Skeletal muscle tissue (tissue), 4 donors: Measurements from ENCODE around the gene BMPR1B. TPM values are rescaled to one million over a fixed set of nuclear protein-coding genes. Genes with fewer than 3 reads are reported as not detected.
A peak's percentile ranks its signal among the peaks of the same experiment; 100 is the strongest.

Experiments
- H3K27ac ChIP-seq: one replicate; pipeline ENCODE4 v1.7.0; 2013; ENCODE audit warnings: mild to moderate bottlenecking, low read depth, low read length, inconsistent platforms
- H3K27me3 ChIP-seq, 3 donors: one replicate each; pipeline ENCODE4 v1.7.0; 2013; ENCODE audit warnings: low read length in 3 of 3; ENCODE audit not compliant: control insufficient read depth in 3 of 3, insufficient read depth in 3 of 3
- H3K36me3 ChIP-seq, 3 donors: one replicate each; pipeline ENCODE4 v1.7.0; 2013; ENCODE audit warnings: low read length in 3 of 3; ENCODE audit not compliant: control insufficient read depth in 3 of 3, insufficient read depth in 3 of 3
- H3K4me1 ChIP-seq, 3 donors: one replicate each; pipeline ENCODE4 v1.7.0; 2013; ENCODE audit warnings: low read length in 3 of 3, mild to moderate bottlenecking in 3 of 3; ENCODE audit not compliant: control insufficient read depth in 3 of 3, insufficient read depth in 3 of 3
- H3K4me3 ChIP-seq, 3 donors: one replicate each; pipeline ENCODE4 v1.7.0; 2013; ENCODE audit warnings: low read length in 3 of 3
- H3K9ac ChIP-seq, 3 donors: one replicate each; pipeline ENCODE4 v1.7.0; 2013; ENCODE audit warnings: low read length in 3 of 3, mild to moderate bottlenecking in 3 of 3, moderate library complexity in 2 of 3, low read depth in 1 of 3
- H3K9me3 ChIP-seq, 3 donors: one replicate each; pipeline ENCODE4 v1.7.0; 2013; ENCODE audit warnings: low read length in 3 of 3; ENCODE audit not compliant: control insufficient read depth in 3 of 3
- total RNA-seq: library from RNA; depleted of rRNA; stranded (reverse); fragments of >200 nt; gene quantifications from one replicate; pipeline ENCODE4 v1.2.3, GENCODE V29; 2014
- donor health status: Osteomylitis.

The BMPR1B gene
- total RNA-seq, 1 donor from 2014 or later: 22.4 TPM

DNA sequence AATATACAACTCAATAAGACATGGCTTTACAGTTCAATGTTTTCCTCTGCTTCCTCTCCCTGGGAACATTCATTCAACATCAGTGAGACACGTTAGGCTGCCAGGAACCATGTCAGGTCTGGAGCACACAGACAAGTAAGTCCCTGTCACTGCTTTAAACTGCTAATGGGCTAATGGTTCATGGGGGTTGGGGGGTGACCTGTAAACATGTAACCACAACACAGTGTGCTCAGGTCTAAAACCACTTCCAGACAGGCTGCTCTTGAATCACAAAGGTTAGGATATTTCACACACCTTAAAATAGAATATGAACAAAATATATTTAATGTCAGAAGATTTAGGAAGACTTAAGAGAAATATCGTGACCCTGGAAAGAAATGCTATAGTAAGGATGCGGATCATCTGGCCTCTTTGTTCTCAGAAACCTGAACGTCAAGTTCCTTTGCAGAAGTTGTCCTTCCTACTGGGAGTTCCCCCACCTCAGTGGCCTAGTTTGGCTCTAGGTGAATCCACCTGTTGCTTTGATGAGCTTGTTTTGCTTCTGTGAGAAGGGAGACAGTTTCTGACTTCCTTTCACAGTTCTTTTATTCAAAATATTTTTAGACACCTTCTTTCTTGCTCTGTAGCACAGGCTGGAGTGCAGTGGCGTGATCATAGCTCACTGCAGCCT, 431.1 kb downstream of the BMPR1B start:
- H3K9me3 ChIP-seq: no peaks in the 10 kb centered on the region
- H3K27ac ChIP-seq: no peak overlapping the region
- no peak overlapping the region for H3K9ac ChIP-seq
- peaks cover 0 to 3% (median 0%) of the 10 kb centered on the region in 3 donors for H3K4me1 ChIP-seq
- H3K27me3 ChIP-seq: peaks cover 5 to 6% (median 6%) of the 10 kb centered on the region in 3 donors
- H3K36me3 ChIP-seq: no peaks in the 10 kb centered on the region
- no peak overlapping the region for H3K4me3 ChIP-seq

DNA sequence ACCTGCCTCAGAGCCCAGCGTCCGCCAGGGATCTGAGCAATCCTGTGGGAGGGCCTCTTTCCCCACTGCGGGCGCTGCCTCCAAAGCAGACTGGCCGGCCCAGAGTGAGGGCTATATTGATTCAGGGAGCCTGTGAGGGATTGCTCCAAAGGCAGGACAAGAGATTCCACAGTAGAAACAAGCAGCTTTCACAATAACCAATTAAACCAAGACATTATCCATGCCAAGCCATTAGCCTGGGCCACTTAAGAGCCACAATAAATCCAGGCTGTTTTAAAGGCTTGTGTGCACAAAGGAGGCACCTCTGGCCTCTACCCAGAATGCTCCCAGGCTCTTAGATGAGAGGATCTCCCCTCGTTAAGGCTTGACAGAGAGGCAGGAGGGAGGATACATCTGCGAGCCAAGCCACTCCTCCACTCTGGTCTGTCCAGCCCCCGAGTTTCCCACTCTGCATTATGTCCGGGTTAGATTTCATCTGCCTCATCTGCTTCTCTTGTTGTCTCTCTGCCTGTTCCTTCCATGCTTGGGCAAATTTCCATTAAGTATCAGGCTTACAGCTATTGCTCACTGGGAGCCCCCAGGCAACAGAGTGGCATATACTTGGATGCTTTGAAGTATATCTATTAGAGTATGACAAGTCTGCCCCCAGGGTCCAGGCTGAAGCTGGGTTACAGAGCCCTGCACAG, 433.1 kb downstream of the BMPR1B start:
- Histone ChIP-seq H3K4me3 (no peak overlapping the region), H3K36me3 (no peaks in the 10 kb centered on the region), H3K27ac (no peak overlapping the region), H3K4me1 (peaks cover 0 to 4% (median 0%) of the 10 kb centered on the region in 3 donors), H3K27me3 (peaks cover 5 to 6% (median 6%) of the 10 kb centered on the region in 3 donors), H3K9me3 (no peaks in the 10 kb centered on the region), H3K9ac (no peak overlapping the region)

DNA sequence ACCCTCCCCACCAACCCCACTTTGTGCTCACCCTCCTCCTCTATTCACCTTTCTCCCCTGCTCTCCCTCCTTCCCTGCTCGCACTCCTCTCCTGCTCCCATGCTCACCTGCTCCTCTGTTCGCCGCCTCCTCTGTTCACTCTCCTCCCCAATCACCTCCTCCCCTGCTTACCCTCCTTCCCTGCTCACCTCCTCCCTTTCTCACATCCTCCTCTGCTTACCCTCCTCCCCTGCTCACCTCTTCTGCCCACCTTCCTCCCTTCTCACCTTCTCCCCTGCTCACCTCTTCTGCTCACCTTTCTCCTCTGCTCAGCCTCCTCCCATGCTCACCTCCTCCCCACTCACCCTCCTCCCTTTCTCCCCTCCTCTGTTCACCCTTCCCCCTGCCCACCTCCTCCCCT, 433.8 kb downstream of the BMPR1B start:
- no peak overlapping the region for H3K27ac ChIP-seq
- no peaks in the 10 kb centered on the region for H3K36me3 ChIP-seq
- H3K9me3 ChIP-seq: no peaks in the 10 kb centered on the region
- H3K27me3 ChIP-seq: peaks cover 5 to 6% (median 6%) of the 10 kb centered on the region in 3 donors
- H3K9ac ChIP-seq: no peak overlapping the region
- peaks cover 0 to 4% (median 0%) of the 10 kb centered on the region in 3 donors for H3K4me1 ChIP-seq
- no peak overlapping the region for H3K4me3 ChIP-seq

DNA sequence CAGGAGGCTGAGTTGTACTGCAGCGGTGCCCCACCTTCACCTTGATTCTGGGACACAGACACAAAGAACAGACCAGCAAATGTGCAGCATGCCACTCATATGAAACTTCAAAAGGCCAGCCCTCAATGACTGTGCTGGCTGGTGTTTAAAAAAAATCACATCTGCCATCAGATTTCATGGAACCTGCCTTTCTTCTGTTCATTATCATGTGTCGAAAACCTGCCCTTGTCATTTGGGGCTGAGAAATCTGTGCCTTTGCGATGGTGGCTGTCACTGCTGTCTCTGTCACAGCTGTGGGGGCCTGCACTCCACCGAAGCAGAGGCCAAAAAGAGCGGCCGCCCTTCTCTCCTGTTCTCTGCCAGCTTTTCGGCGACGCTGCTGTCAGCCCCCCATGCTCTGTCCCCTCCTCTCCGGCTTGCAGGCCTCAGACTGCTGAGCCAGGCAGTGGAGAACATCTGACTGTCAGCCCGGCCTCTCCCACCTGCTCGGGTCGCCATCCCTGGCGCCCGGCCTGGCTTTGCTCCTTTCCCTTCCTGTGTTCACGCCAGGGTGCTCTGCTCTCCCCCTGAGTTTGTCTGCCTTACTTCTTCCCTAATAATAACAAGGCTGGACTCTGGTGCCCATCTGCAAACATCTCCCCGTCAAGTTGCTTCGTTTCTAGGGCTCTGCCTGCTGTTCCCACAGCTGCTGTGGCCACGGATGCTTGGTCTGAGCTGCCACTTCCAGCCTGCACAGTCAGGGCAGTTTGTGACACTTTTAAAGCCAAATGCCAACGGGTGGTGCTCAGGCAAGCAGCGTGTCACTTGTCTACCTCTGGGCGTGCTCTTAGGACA, 435.9 kb downstream of the BMPR1B start:
- H3K36me3 ChIP-seq: no peaks in the 10 kb centered on the region
- peak overlapping the region in 1 of 3 donors; percentile 10 for H3K9ac ChIP-seq
- no peak overlapping the region for H3K4me3 ChIP-seq
- H3K27me3 ChIP-seq: peaks cover 5 to 6% (median 6%) of the 10 kb centered on the region in 3 donors
- H3K27ac ChIP-seq: no peak overlapping the region
- H3K9me3 ChIP-seq: no peaks in the 10 kb centered on the region
- peaks cover 0 to 4% (median 0%) of the 10 kb centered on the region in 3 donors for H3K4me1 ChIP-seq

DNA sequence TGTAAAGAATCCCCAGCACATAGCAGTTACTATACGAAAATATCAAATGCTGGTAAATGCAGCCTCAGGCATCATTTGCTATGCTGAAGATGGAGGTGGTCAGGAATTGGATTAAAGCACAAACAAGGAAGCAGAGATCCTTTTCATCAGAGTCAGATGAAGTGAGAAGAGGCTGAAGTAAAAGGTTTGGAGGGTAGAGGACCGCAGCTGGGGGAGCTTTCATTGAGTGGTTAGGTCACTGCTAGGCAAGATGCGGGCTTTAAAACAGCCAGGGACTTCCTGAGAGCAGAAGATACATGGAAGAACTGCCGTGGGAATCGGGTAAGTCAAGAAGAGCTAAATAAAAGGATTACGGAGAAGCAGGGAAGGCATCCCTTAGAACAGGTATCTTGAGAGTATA, 439.6 kb downstream of the BMPR1B start:
- Histone ChIP-seq H3K4me3 (no peak overlapping the region), H3K9ac (no peak overlapping the region), H3K36me3 (no peaks in the 10 kb centered on the region), H3K9me3 (no peaks in the 10 kb centered on the region), H3K27me3 (peaks cover 0 to 6% (median 4%) of the 10 kb centered on the region in 3 donors), H3K27ac (no peak overlapping the region), H3K4me1 (peaks cover 0 to 4% (median 0%) of the 10 kb centered on the region in 3 donors)

DNA sequence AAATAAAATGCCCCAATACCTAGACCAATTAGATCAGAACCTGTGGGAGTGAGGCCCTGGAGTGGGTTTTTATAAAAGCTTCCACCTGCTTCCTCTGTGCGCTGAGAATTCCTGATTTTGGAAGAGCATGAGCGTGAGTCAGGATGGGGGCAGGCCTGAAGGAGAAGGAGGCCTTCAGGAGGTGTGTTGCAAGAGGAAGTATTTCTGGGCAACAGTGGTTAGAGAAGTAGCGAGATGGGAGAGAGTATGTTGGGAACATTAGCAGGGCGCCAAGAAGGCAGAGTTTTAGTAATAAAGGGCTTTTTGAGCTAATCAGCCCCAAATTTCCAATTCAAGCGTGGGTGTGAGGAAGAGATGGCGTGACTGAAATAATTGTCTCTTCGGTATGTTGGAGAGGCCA, 441.2 kb downstream of the BMPR1B start:
- Histone ChIP-seq H3K36me3 (no peaks in the 10 kb centered on the region), H3K9me3 (no peaks in the 10 kb centered on the region), H3K4me3 (no peak overlapping the region), H3K9ac (no peak overlapping the region), H3K4me1 (no peaks in the 10 kb centered on the region), H3K27me3 (no peaks in the 10 kb centered on the region), H3K27ac (no peak overlapping the region)

DNA sequence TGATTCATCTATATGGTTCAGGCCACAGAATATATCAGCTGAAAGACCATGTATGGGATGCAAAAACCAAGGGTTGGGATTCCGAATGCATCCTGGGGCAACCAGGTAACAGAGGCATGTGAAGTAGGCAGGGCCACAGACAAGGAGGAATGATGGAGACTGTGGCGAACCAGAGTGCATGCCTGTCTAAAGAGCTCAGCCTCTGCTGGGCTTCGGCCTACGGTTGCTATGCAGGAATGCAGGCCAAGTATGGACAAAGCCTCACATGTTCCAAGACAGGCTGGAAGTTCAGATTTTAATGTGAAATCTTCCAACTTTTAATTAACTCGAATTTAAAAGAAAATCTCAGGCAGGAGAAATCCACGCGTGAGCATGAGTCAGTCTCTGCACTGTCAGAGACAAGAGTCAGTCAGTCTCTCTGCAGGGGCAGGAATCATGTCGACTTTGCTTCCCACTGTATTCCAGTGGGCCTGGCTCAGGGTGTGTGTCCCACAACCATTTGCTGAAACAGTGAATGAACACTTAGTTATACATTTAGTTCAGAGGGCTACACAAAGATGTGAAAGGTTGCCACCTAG, 446.6 kb downstream of the BMPR1B start:
- no peak overlapping the region for H3K27ac ChIP-seq
- no peak overlapping the region for H3K4me3 ChIP-seq
- H3K9me3 ChIP-seq: no peaks in the 10 kb centered on the region
- no peak overlapping the region for H3K9ac ChIP-seq
- H3K36me3 ChIP-seq: no peaks in the 10 kb centered on the region
- H3K4me1 ChIP-seq: no peaks in the 10 kb centered on the region
- H3K27me3 ChIP-seq: no peaks in the 10 kb centered on the region

DNA sequence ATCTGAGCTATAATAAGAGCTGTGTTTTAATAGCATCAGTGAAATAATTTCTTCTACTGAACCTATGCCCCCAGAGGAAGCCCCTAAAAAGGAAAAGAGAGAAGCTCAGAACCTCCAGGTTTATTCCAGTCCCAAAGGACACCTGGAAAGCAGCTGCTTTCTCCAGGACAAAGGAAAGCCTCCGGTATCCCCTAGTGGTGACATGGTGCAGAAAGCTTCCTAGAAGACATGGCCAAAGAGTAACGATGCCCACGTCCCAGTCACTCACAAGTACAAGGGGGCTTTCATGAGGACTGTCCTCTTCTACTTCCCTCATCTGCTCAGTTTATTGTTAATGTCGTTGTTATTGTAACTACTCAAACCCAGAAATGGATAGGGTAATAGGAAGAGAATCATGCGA, 447.1 kb downstream of the BMPR1B start:
- Histone ChIP-seq H3K4me3 (no peak overlapping the region), H3K36me3 (no peaks in the 10 kb centered on the region), H3K9me3 (no peaks in the 10 kb centered on the region), H3K27me3 (no peaks in the 10 kb centered on the region), H3K27ac (no peak overlapping the region), H3K9ac (no peak overlapping the region), H3K4me1 (no peaks in the 10 kb centered on the region)
